Measurements from ENCODE around the gene SLC12A3.

- TF ChIP-seq CTCF (IDR thresholded peaks at IDR 0.05; ENCODE audit: insufficient read depth, low read length, poor library complexity, severe bottlenecking) (no peak), EZH2phosphoT487 (conservative IDR thresholded peaks at IDR 0.05; ENCODE audit: low read length) (no peak)
Measured at GRCh38 chr16:56886826-56887225, 21.8 kb downstream of the SLC12A3 start.

Measured in SU-DHL-6 (cell line).